GM21390 (cell line): ENCODE results near the gene FLNC.

Experiments used
- ATAC-seq: cut with Tn5 transposase; IDR thresholded peaks from one replicate; pipeline ENCODE4 v1.9.1; 2021; ENCODE audit not compliant: unreplicated experiment

Gene FLNC, protein sequence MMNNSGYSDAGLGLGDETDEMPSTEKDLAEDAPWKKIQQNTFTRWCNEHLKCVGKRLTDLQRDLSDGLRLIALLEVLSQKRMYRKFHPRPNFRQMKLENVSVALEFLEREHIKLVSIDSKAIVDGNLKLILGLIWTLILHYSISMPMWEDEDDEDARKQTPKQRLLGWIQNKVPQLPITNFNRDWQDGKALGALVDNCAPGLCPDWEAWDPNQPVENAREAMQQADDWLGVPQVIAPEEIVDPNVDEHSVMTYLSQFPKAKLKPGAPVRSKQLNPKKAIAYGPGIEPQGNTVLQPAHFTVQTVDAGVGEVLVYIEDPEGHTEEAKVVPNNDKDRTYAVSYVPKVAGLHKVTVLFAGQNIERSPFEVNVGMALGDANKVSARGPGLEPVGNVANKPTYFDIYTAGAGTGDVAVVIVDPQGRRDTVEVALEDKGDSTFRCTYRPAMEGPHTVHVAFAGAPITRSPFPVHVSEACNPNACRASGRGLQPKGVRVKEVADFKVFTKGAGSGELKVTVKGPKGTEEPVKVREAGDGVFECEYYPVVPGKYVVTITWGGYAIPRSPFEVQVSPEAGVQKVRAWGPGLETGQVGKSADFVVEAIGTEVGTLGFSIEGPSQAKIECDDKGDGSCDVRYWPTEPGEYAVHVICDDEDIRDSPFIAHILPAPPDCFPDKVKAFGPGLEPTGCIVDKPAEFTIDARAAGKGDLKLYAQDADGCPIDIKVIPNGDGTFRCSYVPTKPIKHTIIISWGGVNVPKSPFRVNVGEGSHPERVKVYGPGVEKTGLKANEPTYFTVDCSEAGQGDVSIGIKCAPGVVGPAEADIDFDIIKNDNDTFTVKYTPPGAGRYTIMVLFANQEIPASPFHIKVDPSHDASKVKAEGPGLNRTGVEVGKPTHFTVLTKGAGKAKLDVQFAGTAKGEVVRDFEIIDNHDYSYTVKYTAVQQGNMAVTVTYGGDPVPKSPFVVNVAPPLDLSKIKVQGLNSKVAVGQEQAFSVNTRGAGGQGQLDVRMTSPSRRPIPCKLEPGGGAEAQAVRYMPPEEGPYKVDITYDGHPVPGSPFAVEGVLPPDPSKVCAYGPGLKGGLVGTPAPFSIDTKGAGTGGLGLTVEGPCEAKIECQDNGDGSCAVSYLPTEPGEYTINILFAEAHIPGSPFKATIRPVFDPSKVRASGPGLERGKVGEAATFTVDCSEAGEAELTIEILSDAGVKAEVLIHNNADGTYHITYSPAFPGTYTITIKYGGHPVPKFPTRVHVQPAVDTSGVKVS (N-terminal part only)

DNA sequence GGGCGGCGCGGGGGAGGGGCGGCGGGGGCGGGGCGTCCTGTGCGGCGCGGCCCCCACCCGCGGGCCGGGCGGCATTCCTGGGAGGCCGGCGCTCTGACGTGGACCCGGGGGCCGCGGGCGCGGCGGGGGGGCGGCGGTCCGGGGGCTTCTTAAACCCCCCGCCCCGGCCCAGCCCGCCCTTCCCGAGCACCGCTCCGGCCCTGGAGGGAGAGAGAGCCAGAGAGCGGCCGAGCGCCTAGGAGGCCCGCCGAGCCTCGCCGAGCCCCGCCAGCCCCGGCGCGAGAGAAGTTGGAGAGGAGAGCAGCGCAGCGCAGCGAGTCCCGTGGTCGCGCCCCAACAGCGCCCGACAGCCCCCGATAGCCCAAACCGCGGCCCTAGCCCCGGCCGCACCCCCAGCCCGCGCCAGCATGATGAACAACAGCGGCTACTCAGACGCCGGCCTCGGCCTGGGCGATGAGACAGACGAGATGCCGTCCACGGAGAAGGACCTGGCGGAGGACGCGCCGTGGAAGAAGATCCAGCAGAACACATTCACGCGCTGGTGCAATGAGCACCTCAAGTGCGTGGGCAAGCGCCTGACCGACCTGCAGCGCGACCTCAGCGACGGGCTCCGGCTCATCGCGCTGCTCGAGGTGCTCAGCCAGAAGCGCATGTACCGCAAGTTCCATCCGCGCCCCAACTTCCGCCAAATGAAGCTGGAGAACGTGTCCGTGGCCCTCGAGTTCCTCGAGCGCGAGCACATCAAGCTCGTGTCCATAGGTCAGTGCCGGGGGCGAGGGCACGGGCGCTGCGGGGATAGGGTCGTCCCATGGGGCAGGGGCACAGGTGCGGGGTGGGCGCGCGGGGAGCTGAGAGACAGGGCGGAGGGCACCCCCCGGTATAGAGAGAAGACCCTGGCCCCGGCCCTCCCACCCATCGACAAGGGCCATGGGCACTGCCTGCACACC lies at the start of gene FLNC:
FLNC (plus strand) TSS at position 176 of the 947 bp plus-strand sequence; CDS start at position 408, 232 bp downstream.
- ATAC-seq: no peak

- ATAC-seq: no peak
Observed at GRCh38 chr7:128781126-128781525, 49.1 kb upstream of the FLNC start.

GRCh38 chr7:128781851-128782250 lies 48.4 kb upstream of the FLNC start:
- no peak for ATAC-seq

GRCh38 chr7:128783143-128783861 lies 46.9 kb upstream of the FLNC start:
- ATAC-seq: no peak

DNA sequence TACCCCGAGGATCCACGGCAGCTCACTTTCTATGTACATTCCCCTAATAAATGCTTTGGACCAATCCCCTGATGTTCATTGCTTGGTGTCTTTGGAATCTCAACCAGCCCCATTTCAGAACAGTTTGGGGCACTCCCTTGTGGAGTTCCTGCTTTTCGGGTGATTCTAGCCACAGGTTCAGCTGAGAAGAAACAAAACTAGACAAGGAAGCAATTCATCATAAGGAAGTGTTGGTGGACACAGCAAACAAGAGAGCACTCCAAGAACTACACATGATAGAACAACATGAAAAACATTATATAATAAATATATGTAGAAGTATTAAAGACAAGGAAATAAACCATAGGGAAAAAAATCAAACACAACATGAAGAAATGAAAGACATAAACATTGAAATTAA lies 44.5 kb upstream of the FLNC start:
- ATAC-seq: no peak

GRCh38 chr7:128788446-128789412 lies 41.5 kb upstream of the FLNC start:
- no peak for ATAC-seq

- peak; percentile 36 for ATAC-seq
Observed at GRCh38 chr7:128790315-128791041, 39.7 kb upstream of the FLNC start.

- peak; percentile 88 for ATAC-seq
Observed at GRCh38 chr7:128791121-128791971, 38.9 kb upstream of the FLNC start, which contains the start of gene CCDC136. TSS of gene CCDC136 (plus strand) at chr7:128791968. CDS start at chr7:128792412, 444 bp downstream.

GRCh38 chr7:128791972-128792327 lies 38.3 kb upstream of the FLNC start:
- no peak for ATAC-seq

- ATAC-seq: no peak
Observed at GRCh38 chr7:128792471-128793180, 37.6 kb upstream of the FLNC start.

DNA sequence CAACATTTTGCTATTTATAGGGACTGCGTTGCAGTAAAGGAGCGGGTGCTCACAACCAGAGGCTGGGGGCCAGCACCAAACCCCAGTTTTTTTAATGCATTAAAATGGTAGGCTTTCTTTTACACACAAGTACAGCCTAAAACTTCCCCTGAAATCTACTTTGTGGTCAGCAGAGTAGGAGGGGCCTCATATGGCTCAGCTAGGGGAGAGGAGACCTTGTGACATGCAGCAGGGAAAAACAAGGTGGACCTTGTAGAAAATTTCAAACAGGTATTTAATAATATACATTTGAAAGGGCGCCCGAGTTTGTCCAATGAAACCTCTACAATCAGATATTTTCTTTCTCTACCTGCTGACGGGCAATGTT lies 37.0 kb upstream of the FLNC start:
- ATAC-seq: no peak

DNA sequence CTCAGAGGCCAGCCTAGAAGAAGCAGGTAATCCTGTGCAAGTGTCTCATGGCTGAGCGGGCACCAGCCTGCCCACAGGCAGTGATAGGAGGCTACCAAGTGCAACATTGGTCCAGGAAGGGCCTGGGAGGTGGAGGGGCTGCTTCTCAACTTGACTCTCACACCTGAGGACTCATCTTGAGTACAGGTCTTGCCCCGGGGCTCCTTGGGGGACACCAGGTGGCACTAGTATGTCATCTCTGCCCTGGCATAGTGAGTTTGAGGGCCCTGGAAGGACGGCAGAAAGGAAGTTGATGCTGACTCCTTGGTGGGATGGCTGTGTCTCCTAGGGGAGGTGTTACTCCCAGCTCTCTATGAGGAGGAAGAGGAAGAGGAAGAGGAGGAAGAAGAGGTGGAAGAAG lies 36.2 kb upstream of the FLNC start:
- no peak for ATAC-seq

GRCh38 chr7:128794436-128794835 lies 35.8 kb upstream of the FLNC start:
- ATAC-seq: no peak

GRCh38 chr7:128795129-128795528 lies 35.1 kb upstream of the FLNC start:
- ATAC-seq: no peak

GRCh38 chr7:128796327-128796726 lies 33.9 kb upstream of the FLNC start:
- no peak for ATAC-seq

DNA sequence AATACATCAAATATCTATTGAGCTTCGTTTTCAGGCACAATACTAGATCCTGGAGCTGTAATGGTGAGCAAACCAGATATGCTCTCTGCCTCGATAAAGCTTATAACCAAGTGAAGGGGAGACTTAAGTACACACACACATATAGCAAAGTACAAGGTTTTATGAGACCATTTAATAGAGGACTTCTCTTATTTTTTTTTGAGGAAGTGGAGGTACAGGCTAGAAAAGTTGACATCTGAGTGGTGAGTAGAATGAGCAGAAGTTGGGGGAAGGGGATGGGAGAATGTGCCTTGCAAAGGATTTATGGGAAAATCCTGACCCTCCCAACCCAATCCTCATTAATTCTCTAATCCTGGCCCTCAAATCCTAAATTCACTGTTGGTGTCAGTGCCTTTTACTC lies 30.8 kb upstream of the FLNC start:
- ATAC-seq: no peak
